Liver (tissue), 9 donors: ENCODE results near the gene LEF1. TPM values are rescaled to one million over a fixed set of nuclear protein-coding genes. Genes with fewer than 3 reads are reported as not detected.

Source experiments
- DNase-seq: peaks from one replicate; pipeline ENCODE4 v3.0.0-alpha.2; 2017; ENCODE audit warnings: low spot score
- H3K27ac ChIP-seq, 2 donors: one replicate each; pipeline ENCODE4 v1.7.0; 2013; ENCODE audit warnings: inconsistent platforms in 2 of 2, low read length in 2 of 2, control low read depth in 1 of 2, low read depth in 1 of 2, mild to moderate bottlenecking in 1 of 2
- H3K27me3 ChIP-seq, 4 donors: one replicate each; pipeline versions ENCODE4 v1.6.1 to v1.7.0; 2013; ENCODE audit warnings: low read length in 3 of 4, inconsistent platforms in 1 of 4, mild to moderate bottlenecking in 1 of 4, moderate library complexity in 1 of 4; ENCODE audit not compliant: control insufficient read depth in 4 of 4, insufficient read depth in 4 of 4
- H3K36me3 ChIP-seq, 4 donors: one replicate each; pipeline versions ENCODE4 v1.6.1 to v1.7.0; 2013; ENCODE audit warnings: low read length in 3 of 4, mild to moderate bottlenecking in 3 of 4, low read depth in 1 of 4, moderate library complexity in 1 of 4; ENCODE audit not compliant: control insufficient read depth in 4 of 4, insufficient read depth in 3 of 4
- H3K4me1 ChIP-seq, 4 donors: one replicate each; pipeline versions ENCODE4 v1.6.1 to v1.7.0; 2013; ENCODE audit warnings: low read length in 3 of 4, mild to moderate bottlenecking in 3 of 4, moderate library complexity in 1 of 4; ENCODE audit not compliant: control insufficient read depth in 4 of 4, insufficient read depth in 4 of 4
- H3K4me3 ChIP-seq, 3 donors: one replicate each; pipeline versions ENCODE4 v1.6.1 to v1.7.0; 2013; ENCODE audit warnings: low read length in 3 of 3, control low read depth in 1 of 3, low read depth in 1 of 3, mild to moderate bottlenecking in 1 of 3
- H3K9ac ChIP-seq, 2 donors: one replicate each; pipeline ENCODE4 v1.7.0; 2013; ENCODE audit warnings: low read length in 2 of 2, mild to moderate bottlenecking in 2 of 2, moderate library complexity in 2 of 2, control low read depth in 1 of 2, low read depth in 1 of 2
- H3K9me3 ChIP-seq, 4 donors: one replicate each; pipeline versions ENCODE4 v1.6.1 to v1.7.0; 2013; ENCODE audit warnings: low read length in 3 of 4; ENCODE audit not compliant: control insufficient read depth in 4 of 4
- CTCF ChIP-seq: fragments of 150-350 bp; IDR thresholded peaks from 2 replicates; pipeline ENCODE4 v1.5.1; 2017; ENCODE audit warnings: improper control_type of control experiment, low read depth, low read length; ENCODE audit not compliant: missing input control
- EGR1 ChIP-seq, 2 donors: IDR thresholded peaks; 2 replicates each; pipeline ENCODE4 v1.6.1; 2016 to 2018; ENCODE audit warnings: antibody characterized with exemption in 2 of 2, low read depth in 2 of 2
- FOXA1 ChIP-seq: IDR thresholded peaks from 2 replicates; pipeline ENCODE4 v1.6.1; 2016; ENCODE audit warnings: antibody characterized with exemption
- FOXA2 ChIP-seq: IDR thresholded peaks from 2 replicates; pipeline ENCODE4 v1.6.1; 2016; ENCODE audit warnings: antibody characterized with exemption
- GABPA ChIP-seq, 2 donors: IDR thresholded peaks in 1 of 2; conservative IDR thresholded peaks in 1 of 2; 2 replicates each; pipeline ENCODE4 v1.6.1; 2016; ENCODE audit warnings: antibody characterized with exemption in 2 of 2, mild to moderate bottlenecking in 1 of 2, moderate library complexity in 1 of 2
- HNF4A ChIP-seq, 2 donors: conservative IDR thresholded peaks; 2 replicates each; pipeline ENCODE4 v1.6.1; 2016; ENCODE audit warnings: antibody characterized with exemption in 2 of 2, mild to moderate bottlenecking in 2 of 2
- HNF4G ChIP-seq: IDR thresholded peaks from 2 replicates; pipeline ENCODE4 v1.6.1; 2016; ENCODE audit warnings: antibody characterized with exemption
- JUND ChIP-seq, 2 donors: IDR thresholded peaks; 2 replicates each; pipeline ENCODE4 v1.6.1; 2016; ENCODE audit warnings: antibody characterized with exemption in 2 of 2
- NR2F2 ChIP-seq: IDR thresholded peaks from 2 replicates; pipeline ENCODE4 v1.6.1; 2016; ENCODE audit warnings: antibody characterized with exemption
- RAD21 ChIP-seq, 2 donors: IDR thresholded peaks; 2 replicates each; pipeline ENCODE4 v1.6.1; 2016; ENCODE audit warnings: antibody characterized with exemption in 2 of 2, mild to moderate bottlenecking in 2 of 2
- REST ChIP-seq: IDR thresholded peaks from 2 replicates; pipeline ENCODE4 v1.6.1; 2016; ENCODE audit warnings: antibody characterized with exemption, mild to moderate bottlenecking
- RXRA ChIP-seq, 2 donors: IDR thresholded peaks; 2 replicates each; pipeline ENCODE4 v1.6.1; 2017 to 2018; ENCODE audit warnings: antibody characterized with exemption in 2 of 2, mild to moderate bottlenecking in 1 of 2
- SP1 ChIP-seq: IDR thresholded peaks from 2 replicates; pipeline ENCODE4 v1.6.1; 2018; ENCODE audit warnings: antibody characterized with exemption, mild to moderate bottlenecking
- TAF1 ChIP-seq: conservative IDR thresholded peaks from 2 replicates; pipeline ENCODE4 v1.6.1; 2016; ENCODE audit warnings: antibody characterized with exemption, mild to moderate bottlenecking
- YY1 ChIP-seq: IDR thresholded peaks from 2 replicates; pipeline ENCODE4 v1.6.1; 2016; ENCODE audit warnings: antibody characterized with exemption, mild to moderate bottlenecking
- ZBTB33 ChIP-seq: IDR thresholded peaks from 2 replicates; pipeline ENCODE4 v1.6.1; 2016; ENCODE audit warnings: antibody characterized with exemption
- WGBS: extraction: QIAGEN DNeasy Blood & Tissue Kit; methylation state at CpG from one replicate; pipeline ENCODE4 v1.1.7; 2013; 5-methylcytosine and 5-hydroxymethylcytosine counted together
- polyA plus RNA-seq, 2 donors: library from polyadenylated mRNA; stranded (reverse) in 1 of 2; unstranded in 1 of 2; fragments of 200-250 nt in 1 of 2; fragments of >200 nt in 1 of 2; fragmentation: Nextera tagmentation in 1 of 2; extraction: Ambion mirVana in 1 of 2; gene quantifications; one replicate each; pipeline versions ENCODE4 v1.2.1 to v1.2.3, GENCODE V29; 2013 to 2015
- total RNA-seq, 2 donors: library from RNA; depleted of rRNA; stranded (reverse); fragments of >200 nt; gene quantifications; one replicate each; pipeline ENCODE4 v1.2.3, GENCODE V29; 2014
- TF ChIP-seq, protein P1 (sequence below): IDR thresholded peaks from 2 replicates; pipeline ENCODE4 v1.6.1; 2016; ENCODE audit warnings: antibody characterized with exemption
- TF ChIP-seq, protein P2 (sequence below): IDR thresholded peaks from 2 replicates; pipeline ENCODE4 v1.6.1; 2016; ENCODE audit warnings: antibody characterized with exemption
- donor health status: healthy.
- donor health status: healthy.
- donor health status: healthy.
- donor health status: healthy.
- donor health status: healthy.

The LEF1 gene
- total and polyA plus RNA-seq, 4 donors, result 0.22 to 6.4 (median 0.46) TPM

GRCh38 chr4:108094131-108094530 lies 74.6 kb downstream of the LEF1 start (continued):
- TF ChIP-seq, protein P1, sequence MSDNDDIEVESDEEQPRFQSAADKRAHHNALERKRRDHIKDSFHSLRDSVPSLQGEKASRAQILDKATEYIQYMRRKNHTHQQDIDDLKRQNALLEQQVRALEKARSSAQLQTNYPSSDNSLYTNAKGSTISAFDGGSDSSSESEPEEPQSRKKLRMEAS, result no peak
- TF ChIP-seq RXRA (IDR thresholded peaks at IDR 0.05) (no peak), HNF4G (no peak), SP1 (no peak), RAD21 (IDR thresholded peaks at IDR 0.05) (no peak), EGR1 (IDR thresholded peaks at IDR 0.05; ENCODE audit: low read depth in 2 of 2) (no peak), NR2F2 (no peak)

GRCh38 chr4:108092288-108092687 lies 76.4 kb downstream of the LEF1 start:
- H3K36me3 ChIP-seq, result no peaks in the 10 kb centered on the region
- no peaks in the 10 kb centered on the region for H3K9me3 ChIP-seq
- no peak overlapping the region for H3K9ac ChIP-seq
- H3K27me3 ChIP-seq, result no peaks in the 10 kb centered on the region
- WGBS, result 87% methylated on average over 2 of the region's 2 CpGs
- TF ChIP-seq NR2F2 (no peak), SP1 (no peak), FOXA1 (no peak), RXRA (IDR thresholded peaks at IDR 0.05) (no peak), RAD21 (IDR thresholded peaks at IDR 0.05) (no peak), TAF1 (no peak), HNF4G (no peak), ZBTB33 (no peak), GABPA (IDR thresholded peaks at IDR 0.05 in 1 of 2, conservative IDR thresholded peaks at IDR 0.05 in 1 of 2) (no peak), JUND (IDR thresholded peaks at IDR 0.05) (no peak), HNF4A (conservative IDR thresholded peaks at IDR 0.05) (no peak), CTCF (no peak)
- TF ChIP-seq, protein P1, result no peak
- TF ChIP-seq, protein P2, sequence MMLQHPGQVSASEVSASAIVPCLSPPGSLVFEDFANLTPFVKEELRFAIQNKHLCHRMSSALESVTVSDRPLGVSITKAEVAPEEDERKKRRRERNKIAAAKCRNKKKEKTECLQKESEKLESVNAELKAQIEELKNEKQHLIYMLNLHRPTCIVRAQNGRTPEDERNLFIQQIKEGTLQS, result no peak
- no peaks in the 10 kb centered on the region for H3K4me1 ChIP-seq
- H3K27ac ChIP-seq, result no peak overlapping the region
- DNase-seq, result no peak
- no peak overlapping the region for H3K4me3 ChIP-seq

DNA sequence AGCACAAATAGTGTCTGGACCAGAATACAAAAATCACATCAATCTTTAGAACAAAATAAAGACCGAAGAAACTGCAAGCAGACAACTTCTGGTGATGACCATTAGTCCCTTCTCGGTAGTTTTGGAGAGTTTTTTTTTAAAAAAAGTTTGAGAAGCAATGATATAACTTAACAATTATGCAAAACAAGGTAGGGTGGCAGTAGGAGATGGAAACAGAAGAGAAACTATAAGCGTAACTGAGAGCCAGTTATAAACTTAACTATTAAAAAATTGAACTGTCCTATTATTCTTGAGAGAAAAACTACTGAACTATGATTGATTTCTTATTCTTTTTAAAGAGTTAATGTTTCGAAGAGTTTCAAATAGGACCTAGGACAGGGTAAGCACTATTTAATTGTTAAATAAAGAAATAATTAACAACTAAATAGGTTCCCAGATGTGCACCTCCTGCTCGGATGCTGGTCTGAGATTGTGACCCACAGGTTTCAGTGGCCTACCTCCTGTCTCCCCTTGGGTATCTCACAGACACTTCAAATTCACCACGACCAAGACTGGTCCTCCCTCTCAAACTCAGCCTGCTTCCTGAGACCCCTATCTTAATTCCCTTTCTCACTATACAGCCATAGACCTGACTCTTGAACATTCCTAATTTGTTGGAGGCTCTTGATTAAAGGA lies 81.3 kb downstream of the LEF1 start:
- no peak for DNase-seq
- H3K36me3 ChIP-seq, result no peaks in the 10 kb centered on the region
- 80% methylated on average over 6 of the region's 6 CpGs for WGBS
- H3K27me3 ChIP-seq, result no peaks in the 10 kb centered on the region
- no peaks in the 10 kb centered on the region for H3K4me1 ChIP-seq
- no peak overlapping the region for H3K4me3 ChIP-seq
- H3K9me3 ChIP-seq, result no peaks in the 10 kb centered on the region
- H3K9ac ChIP-seq, result no peak overlapping the region
- H3K27ac ChIP-seq, result no peak overlapping the region
- TF ChIP-seq EGR1 (IDR thresholded peaks at IDR 0.05; ENCODE audit: low read depth in 2 of 2), result no peak
- no peak for TF ChIP-seq CTCF
- TF ChIP-seq HNF4G, result no peak
- TF ChIP-seq RXRA (IDR thresholded peaks at IDR 0.05), result no peak
- no peak for TF ChIP-seq FOXA2
- no peak for TF ChIP-seq SP1
- TF ChIP-seq NR2F2, result no peak
- TF ChIP-seq JUND (IDR thresholded peaks at IDR 0.05), result no peak
- no peak for TF ChIP-seq YY1
- no peak for TF ChIP-seq RAD21 (IDR thresholded peaks at IDR 0.05)
- TF ChIP-seq HNF4A (conservative IDR thresholded peaks at IDR 0.05), result no peak
- no peak for TF ChIP-seq REST
- TF ChIP-seq, protein P1, result no peak
- no peak for TF ChIP-seq FOXA1
